K562 (cell line): ENCODE data around the gene ARL3. TPM values are rescaled to one million over a fixed set of nuclear protein-coding genes. Genes with fewer than 3 reads are reported as not detected.

Source experiments
- ATAC-seq: fragments of 200-7000 bp; cut with Tn5 transposase; 3 replicates; pipeline ENCODE4 v1.9.1; 2020; ENCODE audit warnings: moderate library complexity
- BruUV-seq: library from RNA; stranded (reverse); fragments of 400-500 nt; replicated peaks from 2 replicates; lab custom pipeline; 2021; lab: Mats Ljungman, UMichigan
- CTCF ChIA-PET: fragments of 300-600 bp; formaldehyde crosslinking; extraction: SDS; loops from one replicate; lab custom pipeline; 2021; ENCODE audit warnings: low intra/inter-chr PET ratio; lab: Yijun Ruan, JAX
- POLR2A ChIA-PET: fragments of 300-600, 350-650 bp; sonication (Branson Sonifier 250); formaldehyde crosslinking; extraction: SDS; loops from one replicate; lab custom pipeline; 2021; ENCODE audit warnings: antibody characterized with exemption, inconsistent platforms; lab: Yijun Ruan, JAX
- DNase-seq, 4 experiments: peaks; one replicate each; pipeline versions ENCODE4 v3.0.0 to v3.0.0-alpha.2; 2011 to 2018; ENCODE audit warnings: low spot score in 3 of 4, mixed read lengths in 3 of 4; ENCODE audit errors: extremely low read depth in 1 of 4
- FAIRE-seq: peaks from 2 replicates; lab custom pipeline; 2011; peaks lifted over from hg19 to GRCh38; lab: Jason Lieb, UNC
- H2AFZ ChIP-seq: 2 replicates; pipeline ENCODE4 v1.6.0; 2011; ENCODE audit warnings: low read depth, low read length, control low read depth, inconsistent platforms
- H3K27ac ChIP-seq: fragments of 200-600 bp; 3 replicates; pipeline ENCODE4 v1.8.0; 2011; ENCODE audit warnings: low read depth, mild to moderate bottlenecking, control low read depth, inconsistent platforms, low read length, moderate library complexity, mixed read lengths; ENCODE audit errors: extremely low read depth
- H3K27me3 ChIP-seq, 2 experiments: fragments of 300-600 bp in 1 of 2; 2 replicates in 1 of 2; 3 replicates in 1 of 2; pipeline versions ENCODE4 v1.6.0 to v1.8.0; 2011; ENCODE audit warnings: inconsistent platforms in 2 of 2, low read length in 2 of 2, mild to moderate bottlenecking in 1 of 2, mixed read lengths in 1 of 2, moderate library complexity in 1 of 2; ENCODE audit not compliant: control insufficient read depth in 2 of 2, insufficient read depth in 2 of 2
- H3K36me3 ChIP-seq: fragments of 300-600 bp; 3 replicates; pipeline ENCODE4 v1.8.0; 2011; ENCODE audit warnings: mild to moderate bottlenecking, low read length, inconsistent platforms; ENCODE audit not compliant: control insufficient read depth, insufficient read depth
- H3K4me1 ChIP-seq, 2 experiments: fragments of 200-600 bp in 1 of 2; replicated peaks in 1 of 2; 2 replicates in 1 of 2; 3 replicates in 1 of 2; pipeline versions ENCODE4 v1.5.1 to v1.8.0; 2011; ENCODE audit warnings: inconsistent platforms in 2 of 2, low read length in 2 of 2, mild to moderate bottlenecking in 1 of 2, mixed read lengths in 1 of 2, moderate library complexity in 1 of 2; ENCODE audit not compliant: control insufficient read depth in 2 of 2, insufficient read depth in 2 of 2
- H3K4me2 ChIP-seq: 2 replicates; pipeline ENCODE4 v1.6.1; 2011; ENCODE audit warnings: low read length, control low read depth, inconsistent platforms, mixed read lengths; ENCODE audit not compliant: insufficient read depth
- H3K4me3 ChIP-seq: fragments of 200-600 bp; sonication (generic), shearing (Covaris generic); 2 replicates; pipeline ENCODE4 v1.5.1; 2016; ENCODE audit warnings: control low read depth, inconsistent platforms
- H3K79me2 ChIP-seq: fragments of 200-600 bp; 3 replicates; pipeline ENCODE4 v1.8.0; 2011; ENCODE audit warnings: low read length, inconsistent platforms; ENCODE audit not compliant: control insufficient read depth, insufficient read depth
- H3K9ac ChIP-seq, 2 experiments: 2 replicates each; pipeline versions ENCODE4 v1.6.0 to v1.6.1; 2011; ENCODE audit warnings: low read depth in 2 of 2, low read length in 2 of 2, control low read depth in 1 of 2, inconsistent platforms in 1 of 2, mild to moderate bottlenecking in 1 of 2, mixed read lengths in 1 of 2; ENCODE audit not compliant: insufficient read depth in 1 of 2
- H3K9me1 ChIP-seq: one replicate; pipeline ENCODE4 v1.6.0; 2011; ENCODE audit warnings: inconsistent platforms, mild to moderate bottlenecking, low read length, moderate library complexity; ENCODE audit not compliant: control insufficient read depth, insufficient read depth
- H3K9me3 ChIP-seq: replicated peaks from 2 replicates; pipeline ENCODE4 v1.5.1; 2011; ENCODE audit warnings: low read depth, low read length, inconsistent platforms; ENCODE audit not compliant: control insufficient read depth, insufficient read depth
- H4K20me1 ChIP-seq: replicated peaks from 2 replicates; pipeline ENCODE4 v1.6.1; 2011; ENCODE audit warnings: low read length, inconsistent platforms, mixed read lengths; ENCODE audit not compliant: control insufficient read depth, insufficient read depth
- BCL6 ChIP-seq: fragments of 250-450 bp; sonication (Bioruptor Pico); IDR thresholded peaks from 2 replicates; pipeline ENCODE4 v1.4.0; 2020
- BCOR ChIP-seq: fragments of 450-650 bp; IDR thresholded peaks from 2 replicates; pipeline ENCODE4 v1.6.1; 2016
- CHD1 ChIP-seq: fragments of 200-600 bp; sonication (generic); IDR thresholded peaks from one replicate; pipeline ENCODE4 v1.6.1; 2012; ENCODE audit warnings: mild to moderate bottlenecking, moderate library complexity, low read length, inconsistent platforms
- EP300 ChIP-seq: IDR thresholded peaks from 2 replicates; pipeline ENCODE4 v1.6.1; 2012; ENCODE audit warnings: low read length, improper control_type of control experiment
- FOXM1 ChIP-seq, 2 experiments: fragments of 450-650 bp in 1 of 2; sonication (generic) in 1 of 2; formaldehyde crosslinking in 1 of 2; IDR thresholded peaks; 2 replicates each; pipeline versions ENCODE4 v1.6.1 to v1.9.0; 2017 to 2022; ENCODE audit warnings: low read depth in 2 of 2, mild to moderate bottlenecking in 2 of 2, missing genetic modification reagents in 1 of 2, moderate library complexity in 1 of 2
- FUS ChIP-seq: fragments of 200-400 bp; formaldehyde crosslinking; optimal IDR thresholded peaks from 2 replicates; pipeline ENCODE3; 2017; ENCODE audit warnings: low read depth, low read length
- GABPB2 ChIP-seq: fragments of 250-450 bp; sonication (Bioruptor Pico); conservative IDR thresholded peaks from 2 replicates; pipeline ENCODE4 v1.5.1; 2021; ENCODE audit warnings: mild to moderate bottlenecking
- HSF4 ChIP-seq: fragments of 250-450 bp; sonication (Bioruptor Pico); IDR thresholded peaks from 2 replicates; pipeline ENCODE4 v2.1.2; 2022; ENCODE audit warnings: mild to moderate bottlenecking, moderate library complexity, borderline replicate concordance
- L3MBTL2 ChIP-seq: fragments of 450-650 bp; IDR thresholded peaks from 2 replicates; pipeline ENCODE4 v1.6.1; 2016; ENCODE audit warnings: mild to moderate bottlenecking, moderate library complexity
- LCOR ChIP-seq: sonication (generic); formaldehyde crosslinking; IDR thresholded peaks from 2 replicates; pipeline ENCODE4 v1.8.0; 2022; ENCODE audit warnings: mild to moderate bottlenecking, missing genetic modification reagents
- NUFIP1 ChIP-seq: fragments of 450-650 bp; IDR thresholded peaks from 2 replicates; pipeline ENCODE4 v1.6.1; 2018; ENCODE audit not compliant: partially characterized antibody
- PURB ChIP-seq: sonication (generic); formaldehyde crosslinking; IDR thresholded peaks from 2 replicates; pipeline ENCODE4 v1.9.0; 2021; ENCODE audit warnings: low read depth, mild to moderate bottlenecking, missing genetic modification reagents
- SETDB1 ChIP-seq: IDR thresholded peaks from one replicate; pipeline ENCODE4 v1.6.1; 2012; ENCODE audit warnings: low read length, control low read depth, inconsistent platforms
- SP2 ChIP-seq: IDR thresholded peaks from 2 replicates; pipeline ENCODE4 v1.6.1; 2011; ENCODE audit warnings: mild to moderate bottlenecking, low read depth, low read length, moderate library complexity; ENCODE audit not compliant: poor library complexity, severe bottlenecking; ENCODE audit errors: extremely low read depth
- TAF7 ChIP-seq: fragments of 450-650 bp; IDR thresholded peaks from 2 replicates; pipeline ENCODE4 v1.6.1; 2016; ENCODE audit warnings: missing genetic modification characterization, missing compliant biosample characterization
- TOE1 ChIP-seq, 2 experiments: fragments of 450-650 bp in 1 of 2; sonication (generic) in 1 of 2; formaldehyde crosslinking in 1 of 2; IDR thresholded peaks; 2 replicates each; pipeline versions ENCODE4 v1.7.1 to v1.8.0; 2016 to 2022; ENCODE audit warnings: borderline replicate concordance in 2 of 2, mild to moderate bottlenecking in 2 of 2, antibody characterized with exemption in 1 of 2, inconsistent platforms in 1 of 2, low read depth in 1 of 2, missing genetic modification reagents in 1 of 2, moderate library complexity in 1 of 2
- ZNF23 ChIP-seq: fragments of 250-450 bp; sonication (Bioruptor Pico); IDR thresholded peaks from 2 replicates; pipeline ENCODE4 v1.4.0; 2020; ENCODE audit warnings: mild to moderate bottlenecking
- ZNF24 ChIP-seq: fragments of 450-650 bp; IDR thresholded peaks from 2 replicates; pipeline ENCODE4 v1.6.1; 2016
- ZNF311 ChIP-seq: fragments of 250-450 bp; sonication (Bioruptor Pico); IDR thresholded peaks from 2 replicates; pipeline ENCODE4 v1.4.0; 2020; ENCODE audit warnings: mild to moderate bottlenecking, moderate library complexity
- WGBS: fragments of 100-300 bp; shearing (Covaris generic); methylation state at CpG from one replicate; pipeline ENCODE4 v1.1.6; 2016; ENCODE audit warnings: low coverage, mixed read lengths; ENCODE audit not compliant: insufficient coverage; ENCODE audit errors: missing lambda C conversion rate; 5-methylcytosine and 5-hydroxymethylcytosine counted together
- in situ Hi-C: fragments of 300-500 bp; cut with MboI; formaldehyde crosslinking; loops from 4 replicates; pipeline ENCODE4 v1.15.0; 2018; ENCODE audit warnings: inconsistent platforms, mixed read lengths
- intact Hi-C: fragments of 100-400 bp; cut with micrococcal nuclease; formaldehyde crosslinking; loops from 2 replicates; pipeline ENCODE4 v1.14.2; 2022
- polyA plus RNA-seq, 8 experiments: library from polyadenylated mRNA; depleted of rRNA in 4 of 8; stranded (reverse) in 5 of 8; unstranded in 3 of 8; fragments of >200 nt; fragmentation: Nextera tagmentation in 2 of 8; fragmentation: Illumina TruSeq in 1 of 8; extraction: Ambion mirVana in 2 of 8; extraction: Trizol in 1 of 8; gene quantifications; 2 replicates each; pipeline versions ENCODE4 v1.2.1 to v1.2.3, GENCODE V29; 2011 to 2014; ENCODE audit warnings: inconsistent platforms in 1 of 8, missing spikeins in 1 of 8
- total RNA-seq, 7 experiments: library from RNA; depleted of rRNA in 6 of 7; stranded (reverse); fragments of >200 nt in 6 of 7; fragmentation: Illumina TruSeq in 2 of 7; extraction: Trizol in 2 of 7; gene quantifications; 2 replicates each; pipeline versions ENCODE4 v1.2.1 to v1.2.3, GENCODE V29; 2011 to 2021; ENCODE audit warnings: low replicate concordance in 1 of 7

The ARL3 gene
- total and polyA plus RNA-seq, 9 of the 15 experiments (the other 6 are each of a cell fraction or from before 2014, with no cell fraction given) = 2.9 to 8.9 (median 4.8) TPM

- TF ChIP-seq CHD1 (no peak), FOXM1 (IDR thresholded peaks at IDR 0.05; ENCODE audit: low read depth) (no peak), FOXM1 (CRISPR knock-in tag; IDR thresholded peaks at IDR 0.05; ENCODE audit: low read depth) (no peak), ZNF311 (CRISPR knock-in tag) (no peak), BCOR (no peak), SP2 (no peak), EP300 (no peak), GABPB2 (CRISPR knock-in tag) (no peak), LCOR (CRISPR knock-in tag) (no peak)
Observed at GRCh38 chr10:102712843-102713538, 1.2 kb downstream of the ARL3 start (continued).

GRCh38 chr10:102712089-102712488, 2.1 kb downstream of the ARL3 start:
- in situ Hi-C loops (no loop called here), intact Hi-C loops (loop anchor here (5.0 kb wide), 2 partner anchors 40 to 65 kb away; no protein-coding TSS in a partner anchor)
- DNase-seq (no peak), ATAC-seq (no peak), FAIRE-seq (no peak)
- Histone ChIP-seq H3K27me3 (no peaks in the 10 kb centered on the region), H2AFZ (peak overlapping the region; percentile 76), H3K4me2 (peak overlapping the region; percentile 85), H3K79me2 (peaks cover 61% of the 10 kb centered on the region), H3K4me3 (no peak overlapping the region; the same call in 1 of the 2 replicates), H3K27ac (peak overlapping the region; percentile 83), H3K9me3 (no peaks in the 10 kb centered on the region), H3K9me1 (no peaks in the 10 kb centered on the region), H3K36me3 (peaks cover 6% of the 10 kb centered on the region; the same call in 2 of the 3 replicates), H3K4me1 (peaks cover 11 to 16% of the 10 kb centered on the region in 2 experiments; a peak in 3 of 5 replicates), H3K9ac (peak overlapping the region in 1 of 2 experiments; percentile 71; a peak in 2 of 4 replicates), H4K20me1 (no peaks in the 10 kb centered on the region)
- WGBS = 15% methylated on average over 4 of the region's 4 CpGs
- TF ChIP-seq TAF7 (tag) (no peak), SETDB1 (no peak), HSF4 (CRISPR knock-in tag) (no peak), NUFIP1 (no peak), FUS (no peak), ZNF23 (CRISPR knock-in tag) (no peak), PURB (CRISPR knock-in tag) (no peak), TOE1 (IDR thresholded peaks at IDR 0.05; ENCODE audit: borderline replicate concordance) (no peak), TOE1 (CRISPR knock-in tag; IDR thresholded peaks at IDR 0.05; ENCODE audit: borderline replicate concordance, low read depth) (no peak), BCL6 (CRISPR knock-in tag) (no peak), L3MBTL2 (no peak), ZNF24 (no peak)
- no TSS peak for BruUV-seq
- CTCF ChIA-PET = no interaction called here
- POLR2A ChIA-PET = interaction anchor here (0.7 kb wide), 1 partner anchor 135 kb away, joined by 4 read pairs; no protein-coding TSS in a partner anchor
